ENCODE data around the gene NPR1.

Gene NPR1

GRCh38 chr1:153646672-153647345 lies 31.7 kb upstream of the NPR1 start:
- no peaks in the 10 kb centered on the region for H3K9me3 ChIP-seq (ENCODE audit: insufficient read depth, low read length)

DNA sequence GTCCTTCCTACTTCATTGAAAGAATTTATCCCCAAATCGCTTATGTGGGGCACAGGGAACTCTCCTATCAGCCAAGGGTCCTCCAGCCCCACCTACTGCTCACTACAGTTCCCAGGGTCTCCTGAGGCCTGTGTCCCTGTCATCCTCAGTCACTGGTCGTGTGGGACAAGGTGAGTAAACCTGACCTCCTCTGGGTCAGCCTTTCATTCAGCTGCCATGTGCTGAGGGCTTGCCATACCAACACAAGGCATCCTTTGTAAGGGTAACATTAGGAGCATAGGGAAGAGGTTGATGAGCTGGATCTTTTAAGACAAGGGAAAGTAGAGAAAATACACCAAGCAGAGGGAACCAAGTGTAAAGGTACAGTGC lies 31.2 kb upstream of the NPR1 start:
- Histone ChIP-seq H3K9ac (ENCODE audit: low read length) (no peak overlapping the region), H3K9me3 (ENCODE audit: insufficient read depth, low read length) (no peaks in the 10 kb centered on the region), H3K79me2 (ENCODE audit: low read length) (peaks cover 8% of the 10 kb centered on the region), H3K4me3 (ENCODE audit: low read length) (no peak overlapping the region), H3K4me1 (ENCODE audit: low read length) (no peaks in the 10 kb centered on the region), H3K27me3 (ENCODE audit: low read depth, low read length) (no peaks in the 10 kb centered on the region), H2AFZ (ENCODE audit: low read depth, low read length) (no peak overlapping the region), H3K4me2 (ENCODE audit: low read length) (no peak overlapping the region), H3K36me3 (replicated peaks; ENCODE audit: low read depth, low read length) (peaks cover 54% of the 10 kb centered on the region), H3K27ac (ENCODE audit: low read length) (no peak overlapping the region), H4K20me1 (ENCODE audit: insufficient read depth, low read length) (peaks cover 3% of the 10 kb centered on the region; the same call in 1 of the 2 replicates)
- TF ChIP-seq CTCF (IDR thresholded peaks at IDR 0.05; ENCODE audit: low read depth, low read length) (no peak), EZH2phosphoT487 (IDR thresholded peaks at IDR 0.05; ENCODE audit: low read depth) (no peak)

More at GRCh38 chr1:153646672-153647345, 31.7 kb upstream of the NPR1 start:
- Histone ChIP-seq H3K27me3 (ENCODE audit: low read depth, low read length) (no peaks in the 10 kb centered on the region), H3K36me3 (replicated peaks; ENCODE audit: low read depth, low read length) (peaks cover 59% of the 10 kb centered on the region), H3K27ac (ENCODE audit: low read length) (no peak overlapping the region), H3K9ac (ENCODE audit: low read length) (no peak overlapping the region), H4K20me1 (ENCODE audit: insufficient read depth, low read length) (peaks cover 3% of the 10 kb centered on the region; the same call in 1 of the 2 replicates), H3K79me2 (ENCODE audit: low read length) (peaks cover 12% of the 10 kb centered on the region), H3K4me2 (ENCODE audit: low read length) (no peak overlapping the region), H3K4me3 (ENCODE audit: low read length) (no peak overlapping the region), H3K4me1 (ENCODE audit: low read length) (no peaks in the 10 kb centered on the region), H2AFZ (ENCODE audit: low read depth, low read length) (no peak overlapping the region)
- TF ChIP-seq CTCF (IDR thresholded peaks at IDR 0.05; ENCODE audit: low read depth, low read length) (no peak), EZH2phosphoT487 (IDR thresholded peaks at IDR 0.05; ENCODE audit: low read depth) (no peak)

DNA sequence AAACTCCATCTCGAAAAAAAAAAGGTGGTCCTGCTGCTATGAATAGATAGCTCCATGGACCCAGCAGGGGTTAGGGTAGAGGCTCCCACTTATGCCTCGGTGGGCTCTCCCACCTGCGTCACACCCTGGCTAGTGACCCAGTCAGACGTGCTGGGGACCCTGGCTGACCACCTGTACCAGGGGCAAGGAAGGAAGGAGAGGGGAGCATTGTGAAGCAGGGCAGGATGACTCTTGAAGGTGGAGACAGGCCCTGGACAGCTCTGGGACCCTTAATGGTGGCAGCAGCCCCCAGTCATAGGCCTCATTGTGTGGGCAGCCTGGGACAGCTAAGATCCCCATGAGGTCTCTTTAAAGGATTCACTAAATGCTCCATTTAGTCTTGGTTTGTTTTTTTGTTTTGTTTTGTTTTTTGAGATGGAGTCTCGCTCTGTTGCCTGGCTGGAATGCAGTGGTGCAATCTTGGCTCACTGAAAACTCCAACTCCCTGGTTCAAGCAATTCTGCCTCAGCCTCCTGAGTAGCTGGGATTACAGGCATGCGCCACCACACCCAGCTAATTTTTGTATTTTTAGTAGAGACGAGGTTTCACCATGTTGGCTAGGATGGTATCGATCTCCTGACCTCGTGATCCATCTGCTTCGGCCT lies 30.4 kb upstream of the NPR1 start:
- H3K79me2 ChIP-seq (ENCODE audit: low read length): peaks cover 5% of the 10 kb centered on the region
- H2AFZ ChIP-seq (ENCODE audit: low read depth, low read length): no peak overlapping the region
- no peak overlapping the region for H3K9ac ChIP-seq (ENCODE audit: low read length)
- no peak overlapping the region for H3K4me3 ChIP-seq (ENCODE audit: low read length)
- no peak overlapping the region for H3K27ac ChIP-seq (ENCODE audit: low read length)
- no peaks in the 10 kb centered on the region for H3K9me3 ChIP-seq (ENCODE audit: insufficient read depth, low read length)
- H3K4me2 ChIP-seq (ENCODE audit: low read length): no peak overlapping the region
- no peak for TF ChIP-seq EZH2phosphoT487 (IDR thresholded peaks at IDR 0.05; ENCODE audit: low read depth)
- TF ChIP-seq CTCF (IDR thresholded peaks at IDR 0.05; ENCODE audit: low read depth, low read length): no peak
- no peaks in the 10 kb centered on the region for H3K27me3 ChIP-seq (ENCODE audit: low read depth, low read length)
- peaks cover 5% of the 10 kb centered on the region; the same call in 1 of the 2 replicates for H3K4me1 ChIP-seq (ENCODE audit: low read length)
- peaks cover 46% of the 10 kb centered on the region for H3K36me3 ChIP-seq (replicated peaks; ENCODE audit: low read depth, low read length)
- peaks cover 3% of the 10 kb centered on the region; the same call in 1 of the 2 replicates for H4K20me1 ChIP-seq (ENCODE audit: insufficient read depth, low read length)

DNA sequence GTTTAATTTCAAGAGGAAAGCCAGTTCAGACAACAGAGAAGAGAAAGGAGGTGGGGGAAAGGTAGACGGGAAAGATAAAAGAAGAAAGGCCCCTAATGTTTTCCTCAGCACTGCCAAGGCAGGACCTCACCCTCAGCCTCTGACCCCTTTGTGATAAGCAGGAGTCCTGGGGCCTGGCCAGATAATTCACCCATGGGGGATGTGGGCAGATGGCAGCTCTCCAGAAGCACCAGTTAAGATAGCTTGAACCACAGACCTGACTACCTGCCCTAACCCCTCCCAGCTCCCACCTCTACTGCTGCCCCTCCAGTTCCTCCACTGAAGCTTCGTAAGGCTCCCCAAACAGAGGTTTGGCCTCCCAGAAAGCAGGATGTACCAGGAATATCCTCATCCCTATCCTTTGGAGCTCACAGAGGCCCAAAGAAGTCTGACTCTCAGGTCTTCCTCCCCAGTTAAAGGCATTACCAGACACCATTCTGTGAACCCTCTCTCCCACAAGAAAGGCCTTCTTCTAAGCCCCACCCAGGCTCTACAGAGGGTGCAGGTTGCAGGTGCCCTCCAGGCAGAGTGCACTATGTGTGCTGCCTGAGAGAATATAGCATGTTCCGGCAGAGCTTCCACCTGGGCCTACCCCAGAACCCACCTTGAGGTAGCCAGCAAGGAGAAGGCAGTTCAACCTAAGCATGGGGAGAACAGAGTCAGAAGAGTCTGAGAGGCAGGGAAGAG lies 29.2 kb upstream of the NPR1 start:
- Histone ChIP-seq H3K4me1 (ENCODE audit: low read length) (peaks cover 5% of the 10 kb centered on the region; the same call in 1 of the 2 replicates), H4K20me1 (ENCODE audit: insufficient read depth, low read length) (no peaks in the 10 kb centered on the region), H3K4me3 (ENCODE audit: low read length) (no peak overlapping the region), H3K9me3 (ENCODE audit: insufficient read depth, low read length) (no peaks in the 10 kb centered on the region), H2AFZ (ENCODE audit: low read depth, low read length) (no peak overlapping the region), H3K79me2 (ENCODE audit: low read length) (no peaks in the 10 kb centered on the region), H3K27ac (ENCODE audit: low read length) (no peak overlapping the region), H3K9ac (ENCODE audit: low read length) (no peak overlapping the region), H3K4me2 (ENCODE audit: low read length) (no peak overlapping the region), H3K27me3 (ENCODE audit: low read depth, low read length) (no peaks in the 10 kb centered on the region), H3K36me3 (replicated peaks; ENCODE audit: low read depth, low read length) (peaks cover 34% of the 10 kb centered on the region)
- TF ChIP-seq CTCF (IDR thresholded peaks at IDR 0.05; ENCODE audit: low read depth, low read length) (no peak), EZH2phosphoT487 (IDR thresholded peaks at IDR 0.05; ENCODE audit: low read depth) (no peak)
